ENCODE data around the gene RAD51AP2. TPM values are rescaled to one million over a fixed set of nuclear protein-coding genes. Genes with fewer than 3 reads are reported as not detected.

The RAD51AP2 gene
- total RNA-seq, 2 donors from 2014 or later: not detected

- H3K4me3 Mint-ChIP-seq: no peak overlapping the region
- H3K27ac Mint-ChIP-seq: no peak overlapping the region
- H3K4me1 Mint-ChIP-seq: peaks cover 3% of the 10 kb centered on the region
- DNase-seq (no peak), ATAC-seq (no peak)
- no peaks in the 10 kb centered on the region for H3K9me3 ChIP-seq (ENCODE audit: control insufficient read depth, low read length, poor library complexity, severe bottlenecking)
- H3K36me3 Mint-ChIP-seq (ENCODE audit: low read depth): no peaks in the 10 kb centered on the region
- peaks cover 53% of the 10 kb centered on the region for H3K27me3 Mint-ChIP-seq
Measured at GRCh38 chr2:17542471-17542870, 24.2 kb upstream of the RAD51AP2 start.

DNA sequence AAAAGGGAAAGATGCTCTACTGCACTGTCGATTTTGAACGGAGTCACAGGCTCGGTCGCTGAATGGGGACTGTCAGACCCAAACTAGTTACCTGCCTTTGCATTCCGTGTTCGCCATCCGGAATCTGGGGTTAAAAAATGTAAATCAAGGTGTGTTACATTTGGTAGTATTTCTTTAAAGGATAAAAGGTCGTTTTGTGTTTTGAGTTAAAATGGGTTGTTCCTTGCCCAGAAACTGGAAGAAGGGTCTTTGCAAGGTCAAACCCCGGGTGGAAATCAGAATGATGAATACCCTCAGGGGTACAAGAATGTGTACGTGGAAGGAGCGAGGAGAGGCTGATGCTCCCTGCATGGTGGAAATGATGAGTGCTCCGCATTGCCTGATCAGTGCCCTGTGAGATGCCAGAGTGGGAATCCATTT is 23.3 kb upstream of the RAD51AP2 start:
- no peak overlapping the region for H3K4me3 Mint-ChIP-seq
- ATAC-seq (no peak), DNase-seq (no peak)
- no peaks in the 10 kb centered on the region for H3K36me3 Mint-ChIP-seq (ENCODE audit: low read depth)
- H3K4me1 Mint-ChIP-seq: peaks cover 3% of the 10 kb centered on the region
- peaks cover 55% of the 10 kb centered on the region for H3K27me3 Mint-ChIP-seq
- no peaks in the 10 kb centered on the region for H3K9me3 ChIP-seq (ENCODE audit: control insufficient read depth, low read length, poor library complexity, severe bottlenecking)
- no peak overlapping the region for H3K27ac Mint-ChIP-seq

DNA sequence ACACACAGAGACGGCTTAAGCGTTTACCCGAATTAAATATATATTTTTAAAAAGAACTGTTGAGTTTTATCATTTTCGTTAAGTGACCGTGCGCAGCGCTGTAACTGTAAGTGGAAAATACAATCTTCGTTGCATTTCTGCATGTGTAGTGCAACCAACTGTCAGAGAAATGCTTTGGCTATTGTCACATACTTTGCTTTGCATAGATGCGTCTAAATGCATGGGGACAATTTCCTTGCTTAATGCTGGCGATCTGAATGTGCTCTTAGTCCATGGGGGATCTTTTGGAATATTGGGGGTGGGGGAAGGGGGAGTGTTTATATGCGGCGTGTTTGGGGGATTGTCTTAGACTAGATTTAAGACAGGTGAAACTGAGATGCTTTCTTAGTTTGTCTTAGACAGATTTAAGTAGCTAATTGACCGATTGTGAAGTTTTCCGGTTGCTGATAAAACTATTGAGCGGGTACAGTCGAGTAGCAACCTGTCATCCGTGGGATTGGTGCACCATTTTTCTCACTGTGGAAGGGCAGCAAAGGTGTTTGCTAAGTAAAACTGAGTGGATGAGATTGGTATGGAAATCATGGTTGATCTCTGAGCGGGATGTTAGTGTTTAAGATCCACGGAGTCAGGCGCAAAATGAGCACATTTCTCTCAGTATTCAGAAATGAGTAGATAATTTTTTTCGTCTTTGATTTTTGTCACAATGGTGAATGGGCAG is 22.7 kb upstream of the RAD51AP2 start:
- ATAC-seq (no peak), DNase-seq (no peak)
- peaks cover 59% of the 10 kb centered on the region for H3K27me3 Mint-ChIP-seq
- peaks cover 3% of the 10 kb centered on the region for H3K4me1 Mint-ChIP-seq
- H3K27ac Mint-ChIP-seq: no peak overlapping the region
- no peaks in the 10 kb centered on the region for H3K9me3 ChIP-seq (ENCODE audit: control insufficient read depth, low read length, poor library complexity, severe bottlenecking)
- H3K4me3 Mint-ChIP-seq: no peak overlapping the region
- H3K36me3 Mint-ChIP-seq (ENCODE audit: low read depth): no peaks in the 10 kb centered on the region

DNA sequence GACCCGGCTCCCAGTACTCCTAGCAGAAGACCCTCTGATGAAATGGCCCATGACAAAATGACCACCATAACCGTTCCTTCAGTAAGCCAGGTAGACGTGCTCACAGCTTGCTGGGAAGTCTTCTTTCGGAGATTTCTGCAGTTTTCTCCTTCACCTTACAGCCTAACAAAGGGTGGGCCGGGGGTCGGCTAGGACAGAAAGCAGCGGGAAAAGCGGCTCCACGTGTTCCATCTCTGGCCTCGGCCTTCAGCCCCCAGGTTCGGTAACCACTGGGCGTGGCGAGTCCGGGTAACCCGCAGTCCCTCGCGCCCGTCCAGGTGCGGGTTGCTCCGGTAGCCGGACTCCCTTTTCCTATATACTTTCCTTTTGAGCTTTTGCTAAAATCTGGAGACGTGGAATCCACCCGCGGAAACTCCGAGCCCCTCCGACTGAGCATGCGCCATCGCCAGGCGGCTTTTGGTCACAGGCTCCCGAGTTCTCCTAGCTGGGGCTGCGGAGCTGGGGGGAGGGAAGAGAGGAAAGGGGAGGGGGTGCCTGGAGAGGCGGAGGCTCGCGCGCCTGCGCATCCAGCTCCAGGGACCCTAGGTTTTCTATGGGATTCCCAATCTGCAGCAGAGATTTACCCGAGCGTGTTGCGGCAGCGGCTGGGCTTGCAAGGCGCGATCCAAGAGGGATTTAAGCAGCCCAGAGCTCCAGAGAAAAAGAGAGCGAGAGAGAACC is 22.0 kb upstream of the RAD51AP2 start, which contains the start of gene VSNL1:
Gene VSNL1, plus strand, starts transcription at position 604 of the 720 bp plus-strand sequence. CDS start 51,379 bp downstream, outside the sequence.
- Mint-ChIP-seq H3K4me3 (no peak within 1 kb of the TSS), H3K4me1 (peaks cover 3% of the 10 kb centered on the region), H3K27me3 (peaks cover 59% of the 10 kb centered on the region), H3K36me3 (ENCODE audit: low read depth) (peaks cover 3% of the 10 kb centered on the region), H3K27ac (no peak within 1 kb of the TSS)
- ATAC-seq: no peak
- H3K9me3 ChIP-seq (ENCODE audit: control insufficient read depth, low read length, poor library complexity, severe bottlenecking): no peaks in the 10 kb centered on the region
- no peak for DNase-seq

DNA sequence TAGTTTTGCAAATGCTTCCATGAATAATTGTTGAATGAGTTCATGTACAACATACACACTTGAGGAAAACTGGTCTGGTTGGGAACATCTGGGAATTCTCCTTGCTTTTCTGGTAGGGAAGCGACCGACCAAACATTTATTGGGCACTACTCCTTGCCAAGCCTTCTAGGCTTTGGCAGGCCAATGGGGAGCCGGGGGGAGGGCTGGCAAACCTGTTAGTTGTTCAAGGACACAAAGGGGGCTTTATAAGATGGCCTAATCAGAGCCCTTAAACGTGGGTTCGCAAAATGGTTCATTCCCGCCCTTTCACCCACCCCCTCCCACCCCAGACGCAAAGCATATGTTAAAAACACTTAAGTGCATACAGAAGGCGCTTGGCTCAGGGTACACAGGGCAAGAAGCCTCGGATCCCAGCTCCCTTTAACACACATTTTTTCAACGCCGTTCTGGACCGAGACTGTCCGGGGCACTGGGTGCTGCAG is 21.4 kb upstream of the RAD51AP2 start:
- Mint-ChIP-seq H3K27me3 (peaks cover 59% of the 10 kb centered on the region), H3K4me1 (peaks cover 3% of the 10 kb centered on the region), H3K4me3 (no peak overlapping the region), H3K36me3 (ENCODE audit: low read depth) (peaks cover 4% of the 10 kb centered on the region), H3K27ac (no peak overlapping the region)
- no peak for ATAC-seq
- no peak for DNase-seq
- H3K9me3 ChIP-seq (ENCODE audit: control insufficient read depth, low read length, poor library complexity, severe bottlenecking): no peaks in the 10 kb centered on the region

DNA sequence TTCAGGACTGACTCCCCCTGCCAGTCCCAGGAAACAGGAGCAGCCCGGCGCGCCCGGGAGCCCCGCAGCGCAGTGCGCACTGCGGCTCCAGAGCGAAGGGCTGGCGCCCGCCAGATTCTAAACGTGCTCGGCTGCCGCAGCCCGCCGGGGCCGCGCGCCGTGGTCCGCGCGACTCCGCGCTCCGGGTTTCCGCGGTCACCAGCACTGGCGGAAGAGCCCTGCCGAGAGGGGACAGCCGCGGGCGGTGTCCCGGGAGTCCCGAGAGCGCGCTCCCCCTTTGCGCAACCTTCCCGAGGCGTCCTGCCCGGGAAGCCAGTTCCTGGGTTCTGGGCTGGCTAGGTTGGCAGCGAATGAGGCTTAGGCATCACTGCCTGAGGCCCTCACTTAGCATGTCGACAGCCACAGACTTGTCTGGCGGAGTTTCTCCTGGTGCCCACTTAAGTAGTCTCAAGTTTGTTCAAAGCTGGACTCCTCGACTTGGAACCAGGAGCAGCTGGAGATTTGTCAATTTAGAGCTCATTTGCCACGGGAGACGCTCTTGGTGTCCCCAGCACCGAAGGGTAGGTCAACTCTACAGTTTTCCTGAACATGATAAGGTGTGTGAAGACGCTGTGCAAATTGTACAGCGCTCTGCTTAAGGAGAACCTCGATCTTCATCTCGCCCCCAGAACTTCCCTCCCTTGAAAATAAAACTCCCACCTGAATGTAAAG is 20.8 kb upstream of the RAD51AP2 start:
- no peak overlapping the region for H3K4me3 Mint-ChIP-seq
- H3K9me3 ChIP-seq (ENCODE audit: control insufficient read depth, low read length, poor library complexity, severe bottlenecking): no peaks in the 10 kb centered on the region
- peaks cover 3% of the 10 kb centered on the region for H3K4me1 Mint-ChIP-seq
- no peak for ATAC-seq
- H3K36me3 Mint-ChIP-seq (ENCODE audit: low read depth): peaks cover 4% of the 10 kb centered on the region
- H3K27me3 Mint-ChIP-seq: peaks cover 58% of the 10 kb centered on the region
- DNase-seq: no peak
- no peak overlapping the region for H3K27ac Mint-ChIP-seq

DNA sequence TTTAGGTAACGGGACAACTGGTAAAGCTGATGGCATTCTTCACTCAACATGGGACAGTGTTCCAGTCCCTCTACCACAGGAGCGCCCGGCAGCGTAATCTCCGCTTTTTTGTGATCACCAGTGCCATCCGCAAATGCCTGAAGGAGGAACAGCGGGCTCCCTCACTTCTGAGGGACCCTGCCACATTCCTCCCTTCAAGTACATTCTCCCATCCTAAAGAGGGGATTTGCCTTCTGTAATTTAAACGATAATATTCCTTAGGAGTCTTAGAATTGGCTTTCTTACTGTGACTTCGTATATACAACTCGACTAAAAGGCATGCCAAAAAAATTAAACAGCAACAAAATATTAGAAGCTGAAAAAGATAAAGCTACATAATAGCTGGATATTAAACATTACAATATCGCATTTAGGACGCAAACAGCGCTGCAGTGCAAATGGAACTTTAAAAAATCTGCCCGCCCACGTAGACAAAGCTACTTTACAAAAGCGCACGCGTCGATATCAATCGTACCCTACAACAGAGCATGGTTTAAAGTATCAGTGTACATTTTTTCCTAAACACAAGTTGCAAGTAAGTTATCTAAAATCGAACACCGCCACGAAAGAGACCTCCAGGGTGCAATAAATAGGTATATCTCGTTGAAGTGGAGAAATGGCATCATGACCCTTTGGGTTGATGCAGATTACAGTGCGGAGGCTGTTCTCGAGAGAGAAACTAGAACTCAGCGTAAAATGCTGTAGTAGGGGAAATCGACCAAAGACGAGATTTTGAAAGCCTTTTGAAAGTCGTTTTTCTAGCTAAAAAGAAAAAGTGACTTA is 20.0 kb upstream of the RAD51AP2 start:
- ATAC-seq: no peak
- H3K9me3 ChIP-seq (ENCODE audit: control insufficient read depth, low read length, poor library complexity, severe bottlenecking): no peaks in the 10 kb centered on the region
- Mint-ChIP-seq H3K4me1 (peaks cover 3% of the 10 kb centered on the region), H3K36me3 (ENCODE audit: low read depth) (peaks cover 4% of the 10 kb centered on the region), H3K27ac (no peak overlapping the region), H3K27me3 (peaks cover 51% of the 10 kb centered on the region), H3K4me3 (no peak overlapping the region)
- no peak for DNase-seq

GRCh38 chr2:17536416-17536815 is 18.2 kb upstream of the RAD51AP2 start:
- ATAC-seq (no peak), DNase-seq (no peak)
- Mint-ChIP-seq H3K36me3 (ENCODE audit: low read depth) (peaks cover 4% of the 10 kb centered on the region), H3K27ac (no peak overlapping the region), H3K4me1 (peaks cover 3% of the 10 kb centered on the region), H3K27me3 (peaks cover 41% of the 10 kb centered on the region), H3K4me3 (no peak overlapping the region)
- H3K9me3 ChIP-seq (ENCODE audit: control insufficient read depth, low read length, poor library complexity, severe bottlenecking): no peaks in the 10 kb centered on the region

GRCh38 chr2:17533546-17533945 is 15.3 kb upstream of the RAD51AP2 start:
- H3K4me3 Mint-ChIP-seq: no peak overlapping the region
- no peak overlapping the region for H3K27ac Mint-ChIP-seq
- no peaks in the 10 kb centered on the region for H3K9me3 ChIP-seq (ENCODE audit: control insufficient read depth, low read length, poor library complexity, severe bottlenecking)
- H3K27me3 Mint-ChIP-seq: peaks cover 17% of the 10 kb centered on the region
- ATAC-seq (no peak), DNase-seq (no peak)
- H3K4me1 Mint-ChIP-seq: peaks cover 3% of the 10 kb centered on the region
- H3K36me3 Mint-ChIP-seq (ENCODE audit: low read depth): peaks cover 4% of the 10 kb centered on the region

DNA sequence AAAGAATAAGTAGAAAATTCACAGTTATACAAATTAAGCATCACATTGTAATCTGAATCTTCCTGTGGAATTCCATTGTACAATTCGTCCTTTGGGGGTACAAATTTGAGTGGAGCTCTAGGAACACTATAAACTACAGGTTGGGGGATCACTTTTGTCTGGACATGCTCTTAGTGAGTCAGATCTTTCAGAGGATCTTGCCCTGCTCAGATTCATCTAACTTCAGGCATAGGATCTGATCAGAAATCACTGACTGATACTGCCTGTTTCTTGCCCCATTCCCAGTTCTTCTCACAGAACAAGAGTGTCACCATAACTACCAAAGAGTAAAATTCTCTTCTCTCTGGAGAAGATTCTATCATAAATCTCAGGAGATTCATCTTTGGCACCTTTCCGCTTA is 11.5 kb upstream of the RAD51AP2 start:
- no peaks in the 10 kb centered on the region for H3K36me3 Mint-ChIP-seq (ENCODE audit: low read depth)
- H3K4me3 Mint-ChIP-seq: no peak overlapping the region
- H3K4me1 Mint-ChIP-seq: no peaks in the 10 kb centered on the region
- ATAC-seq (no peak), DNase-seq (no peak)
- no peak overlapping the region for H3K27ac Mint-ChIP-seq
- H3K27me3 Mint-ChIP-seq: peaks cover 13% of the 10 kb centered on the region
- no peaks in the 10 kb centered on the region for H3K9me3 ChIP-seq (ENCODE audit: control insufficient read depth, low read length, poor library complexity, severe bottlenecking)

DNA sequence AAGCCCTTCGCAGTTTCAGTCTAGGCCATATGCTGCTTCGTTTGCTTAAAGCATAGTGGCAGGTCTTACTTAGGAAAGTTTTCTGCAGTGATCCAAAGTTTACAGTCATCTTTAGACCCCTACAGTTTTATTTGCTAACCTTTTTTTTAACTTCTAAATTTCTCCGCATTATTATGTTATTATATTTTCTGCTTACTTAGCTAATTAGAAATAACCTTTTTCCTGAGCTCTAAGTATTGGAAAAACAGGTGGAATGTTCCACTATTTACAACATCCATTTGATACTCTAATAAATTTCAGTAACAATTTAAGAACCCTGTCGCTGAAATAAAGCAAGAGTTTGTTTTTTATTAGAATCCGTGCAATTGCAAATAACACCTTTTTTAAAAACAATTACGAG is 4.1 kb upstream of the RAD51AP2 start:
- no peaks in the 10 kb centered on the region for H3K4me1 Mint-ChIP-seq
- H3K27ac Mint-ChIP-seq: no peak overlapping the region
- no peak overlapping the region for H3K4me3 Mint-ChIP-seq
- DNase-seq (no peak), ATAC-seq (no peak)
- H3K9me3 ChIP-seq (ENCODE audit: control insufficient read depth, low read length, poor library complexity, severe bottlenecking): no peaks in the 10 kb centered on the region
- H3K36me3 Mint-ChIP-seq (ENCODE audit: low read depth): no peaks in the 10 kb centered on the region
- peaks cover 25% of the 10 kb centered on the region for H3K27me3 Mint-ChIP-seq

DNA sequence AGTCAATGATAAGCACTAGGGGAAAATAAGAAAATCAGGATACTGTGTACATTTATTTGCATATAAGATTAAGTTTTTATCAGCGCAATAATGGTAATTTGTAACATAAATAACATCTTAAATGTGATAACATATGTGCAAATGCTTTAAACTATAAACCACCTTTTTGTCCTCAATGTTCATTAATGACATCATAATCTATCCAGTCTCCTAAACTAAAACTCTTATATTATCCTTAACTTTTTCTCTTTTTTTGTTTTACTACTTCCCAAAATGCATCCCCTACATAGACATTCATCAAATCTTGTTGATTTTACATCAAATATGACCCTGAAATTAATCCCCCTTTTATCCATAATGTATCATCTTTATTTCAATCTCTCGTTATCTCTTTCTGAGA is 3.4 kb upstream of the RAD51AP2 start:
- no peak for DNase-seq
- Mint-ChIP-seq H3K27me3 (peaks cover 20% of the 10 kb centered on the region), H3K4me3 (no peak overlapping the region), H3K4me1 (no peaks in the 10 kb centered on the region), H3K36me3 (ENCODE audit: low read depth) (no peaks in the 10 kb centered on the region), H3K27ac (no peak overlapping the region)
- no peak for ATAC-seq
- no peaks in the 10 kb centered on the region for H3K9me3 ChIP-seq (ENCODE audit: control insufficient read depth, low read length, poor library complexity, severe bottlenecking)

All from T-helper 17 cell (primary cell).